Head of caudate nucleus (tissue), 42 donors: ENCODE results near the gene NOLC1.

Experiments
- DNase-seq, 42 donors: peaks; one replicate each; pipeline versions ENCODE4 v3.0.0 to v3.0.0-alpha.2; 2020 to 2021; ENCODE audit warnings: mixed read lengths in 7 of 42
- intact Hi-C: fragments of 100-400 bp; cut with DNase I; formaldehyde crosslinking; loops from one replicate; pipeline ENCODE4 v1.15.0; 2022

NOLC1 gene

GRCh38 chr10:102151774-102152544 is at the start of gene NOLC1:
NOLC1 (plus strand) TSS chr10:102152389; CDS start chr10:102152411, 22 bp downstream.
- intact Hi-C loops = no loop called here
- DNase-seq = peak; percentile 94 to 100 (median 98)

- intact Hi-C loops = no loop called here
- DNase-seq = no peak
These were observed 49.8 kb upstream of the NOLC1 start for GRCh38 chr10:102102421-102102820.

- no peak for DNase-seq
- intact Hi-C loops = no loop called here
These were observed 45.2 kb upstream of the NOLC1 start for GRCh38 chr10:102106998-102107397.

- intact Hi-C loops = no loop called here
- peak; percentile 50 to 94 (median 78) for DNase-seq
These were observed 42.7 kb upstream of the NOLC1 start for GRCh38 chr10:102109166-102110116.

- intact Hi-C loops = no loop called here
These were observed 40.9 kb upstream of the NOLC1 start for GRCh38 chr10:102111276-102111675.

GRCh38 chr10:102112210-102112817 is 39.9 kb upstream of the NOLC1 start:
- no peak for DNase-seq
- intact Hi-C loops = no loop called here

More at GRCh38 chr10:102111276-102111675, 40.9 kb upstream of the NOLC1 start:
- no peak for DNase-seq

- DNase-seq = no peak
- intact Hi-C loops = no loop called here
These were observed 38.8 kb upstream of the NOLC1 start for GRCh38 chr10:102113261-102113955.

GRCh38 chr10:102113956-102114857 is 38.0 kb upstream of the NOLC1 start:
- DNase-seq = peak in 9 of 42 donors; percentile 10 to 46 (median 26)
- intact Hi-C loops = no loop called here

- intact Hi-C loops = no loop called here
- DNase-seq = peak; percentile 84 to 98 (median 95)
These were observed 37.1 kb upstream of the NOLC1 start for GRCh38 chr10:102114861-102115618.

GRCh38 chr10:102115775-102116174 is 36.4 kb upstream of the NOLC1 start:
- no peak for DNase-seq
- intact Hi-C loops = no loop called here

GRCh38 chr10:102116656-102117055 is 35.5 kb upstream of the NOLC1 start:
- no peak for DNase-seq
- intact Hi-C loops = no loop called here

- DNase-seq = peak; percentile 80 to 96 (median 90)
- intact Hi-C loops = loop anchor here (2.0 kb wide), 1 partner anchor 51 kb away; no protein-coding TSS in a partner anchor
These were observed 34.6 kb upstream of the NOLC1 start for GRCh38 chr10:102117391-102118159.

GRCh38 chr10:102118867-102119266 is 33.3 kb upstream of the NOLC1 start:
- DNase-seq = peak in 20 of 42 donors; percentile 13 to 64 (median 38)
- intact Hi-C loops = loop anchor here (2.0 kb wide), 1 partner anchor 52 kb away; no protein-coding TSS in a partner anchor

- intact Hi-C loops = loop anchor here (2.0 kb wide), 1 partner anchor 53 kb away; no protein-coding TSS in a partner anchor
- DNase-seq = peak in 32 of 42 donors; percentile 26 to 74 (median 50)
These were observed 32.6 kb upstream of the NOLC1 start for GRCh38 chr10:102119417-102120141.
